GM12865 (cell line): ENCODE data around the gene COL27A1.

ENCODE experiments used
- DNase-seq: peaks from one replicate; pipeline ENCODE4 v3.0.0; 2010; ENCODE audit warnings: low read depth
- H3K4me3 ChIP-seq: 2 replicates; pipeline ENCODE4 v1.5.1; 2011; ENCODE audit warnings: mild to moderate bottlenecking, low read depth, low read length, control low read depth
- TF ChIP-seq, protein P1 (sequence below): IDR thresholded peaks from 2 replicates; pipeline ENCODE4 v1.5.1; 2011; ENCODE audit warnings: low read length, control low read depth, low read depth, inconsistent platforms; ENCODE audit not compliant: insufficient read depth; ENCODE audit errors: missing control alignments

The COL27A1 gene

DNA sequence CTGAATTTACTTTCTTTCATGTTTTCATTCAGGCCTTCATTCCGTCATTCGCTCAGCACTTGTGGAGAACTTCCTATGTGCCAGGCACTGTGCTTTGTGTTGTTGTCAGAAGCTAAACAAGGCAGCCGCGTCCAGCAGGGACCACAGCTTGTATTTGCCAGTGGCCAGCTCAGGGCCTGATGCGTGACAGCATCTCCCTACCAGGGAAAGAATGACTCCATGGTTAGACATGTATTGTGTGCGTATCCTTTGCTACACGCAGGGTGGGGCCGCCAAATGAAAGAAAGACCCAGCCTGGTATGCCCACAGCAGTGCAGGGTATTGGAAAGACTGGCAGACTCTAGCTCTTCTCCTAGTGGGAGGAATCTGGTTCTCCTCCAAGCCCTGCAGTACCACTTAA lies 4.7 kb upstream of the COL27A1 start:
- no peak for DNase-seq
- no peak overlapping the region for H3K4me3 ChIP-seq
- TF ChIP-seq, protein P1, sequence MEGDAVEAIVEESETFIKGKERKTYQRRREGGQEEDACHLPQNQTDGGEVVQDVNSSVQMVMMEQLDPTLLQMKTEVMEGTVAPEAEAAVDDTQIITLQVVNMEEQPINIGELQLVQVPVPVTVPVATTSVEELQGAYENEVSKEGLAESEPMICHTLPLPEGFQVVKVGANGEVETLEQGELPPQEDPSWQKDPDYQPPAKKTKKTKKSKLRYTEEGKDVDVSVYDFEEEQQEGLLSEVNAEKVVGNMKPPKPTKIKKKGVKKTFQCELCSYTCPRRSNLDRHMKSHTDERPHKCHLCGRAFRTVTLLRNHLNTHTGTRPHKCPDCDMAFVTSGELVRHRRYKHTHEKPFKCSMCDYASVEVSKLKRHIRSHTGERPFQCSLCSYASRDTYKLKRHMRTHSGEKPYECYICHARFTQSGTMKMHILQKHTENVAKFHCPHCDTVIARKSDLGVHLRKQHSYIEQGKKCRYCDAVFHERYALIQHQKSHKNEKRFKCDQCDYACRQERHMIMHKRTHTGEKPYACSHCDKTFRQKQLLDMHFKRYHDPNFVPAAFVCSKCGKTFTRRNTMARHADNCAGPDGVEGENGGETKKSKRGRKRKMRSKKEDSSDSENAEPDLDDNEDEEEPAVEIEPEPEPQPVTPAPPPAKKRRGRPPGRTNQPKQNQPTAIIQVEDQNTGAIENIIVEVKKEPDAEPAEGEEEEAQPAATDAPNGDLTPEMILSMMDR, result no peak

DNA sequence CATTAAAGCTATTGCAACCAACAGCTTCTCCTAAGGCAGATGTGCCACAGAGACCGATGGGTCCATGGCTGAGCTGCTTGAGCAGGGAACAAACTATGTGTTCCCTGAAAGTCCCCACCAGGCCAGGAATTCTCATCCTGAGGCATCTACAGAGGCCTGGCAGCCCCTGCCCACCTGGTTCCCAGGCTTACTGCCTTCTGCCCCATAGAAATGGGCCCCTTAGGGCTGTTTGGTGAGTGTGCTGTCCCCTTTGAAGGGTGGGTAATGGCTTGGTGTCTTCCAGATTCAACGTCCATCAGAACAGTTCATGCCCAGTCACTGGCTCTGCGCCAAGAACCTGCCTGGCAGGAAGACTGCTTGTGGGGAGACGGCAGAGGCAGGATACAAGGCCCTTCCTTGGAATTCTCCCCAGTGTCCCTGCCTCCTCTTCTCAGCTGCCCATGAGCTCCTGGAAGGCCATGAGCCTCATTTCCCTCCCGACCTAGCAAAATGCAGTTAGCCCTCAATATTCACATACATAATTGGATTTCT lies 3.8 kb upstream of the COL27A1 start:
- H3K4me3 ChIP-seq, result no peak overlapping the region
- no peak for DNase-seq
- TF ChIP-seq, protein P1, result no peak

DNA sequence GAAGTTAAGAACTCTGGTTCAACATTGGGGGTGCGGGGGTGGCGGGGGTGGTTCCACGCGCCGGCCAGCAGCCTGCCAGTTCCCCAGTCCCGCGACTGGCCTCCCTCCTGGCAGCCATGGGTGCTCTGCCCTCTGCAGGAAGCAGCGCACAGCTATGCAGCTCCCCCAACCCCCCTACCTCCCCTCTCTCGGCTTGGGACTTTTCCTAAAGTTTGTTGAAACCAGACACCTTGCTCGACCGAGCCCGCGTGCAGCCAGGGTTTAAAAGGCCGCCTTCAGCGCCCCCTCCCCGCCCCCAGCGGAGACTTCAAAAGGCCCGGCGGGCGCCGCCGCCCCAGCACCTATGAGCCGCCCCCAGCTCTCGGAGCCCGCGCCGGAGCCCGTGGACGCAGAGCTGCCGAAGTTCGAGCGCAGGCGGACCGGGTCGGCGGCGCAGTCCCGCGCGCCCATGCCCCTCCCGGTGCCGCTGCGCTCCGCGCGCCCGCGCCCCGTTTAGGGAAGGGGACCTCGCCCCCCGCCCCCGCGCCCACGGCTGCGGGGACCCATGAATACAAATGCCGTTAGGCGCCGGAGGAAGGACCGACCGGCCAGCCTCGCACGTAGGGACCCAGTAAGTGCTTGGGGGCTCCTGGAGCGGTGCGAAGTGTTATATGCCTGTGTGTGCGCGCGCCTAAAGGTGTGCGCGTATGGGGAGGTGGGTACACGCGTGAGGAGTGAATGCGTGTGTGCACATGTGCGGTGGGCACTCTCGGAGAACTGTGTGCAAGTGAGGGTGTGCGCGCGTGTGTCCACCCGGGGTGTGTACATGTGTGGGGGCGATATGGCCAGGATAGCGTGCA lies 1.4 kb upstream of the COL27A1 start:
- H3K4me3 ChIP-seq, result no peak overlapping the region
- TF ChIP-seq, protein P1, result no peak
- DNase-seq, result no peak

DNA sequence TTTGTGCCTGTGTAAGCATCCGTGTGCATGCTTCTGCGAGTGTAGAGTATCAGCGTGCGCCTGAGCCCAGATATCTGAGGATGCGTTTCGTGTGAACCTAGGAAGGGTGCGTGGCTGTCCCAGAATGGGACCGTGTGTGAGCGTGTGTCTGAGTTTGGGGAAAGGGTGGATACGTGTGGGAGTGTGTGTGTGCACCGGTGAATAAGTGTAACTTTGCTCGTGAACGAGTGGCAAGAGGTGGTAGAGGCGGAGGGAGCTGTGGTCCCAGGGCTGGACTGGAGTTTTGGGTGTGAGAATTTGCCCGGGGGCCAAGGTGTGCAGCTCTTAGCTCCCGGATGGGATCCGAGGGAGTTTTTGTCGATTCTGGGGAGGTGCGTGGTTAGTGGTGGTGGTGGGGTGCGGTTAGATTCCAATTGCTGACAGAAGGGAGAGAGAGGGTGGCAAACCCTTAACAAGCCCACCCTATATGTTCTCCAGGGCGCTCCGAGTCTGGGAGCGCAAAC lies 686 bp upstream of the COL27A1 start:
- no peak overlapping the region for H3K4me3 ChIP-seq
- TF ChIP-seq, protein P1, result no peak
- no peak for DNase-seq

DNA sequence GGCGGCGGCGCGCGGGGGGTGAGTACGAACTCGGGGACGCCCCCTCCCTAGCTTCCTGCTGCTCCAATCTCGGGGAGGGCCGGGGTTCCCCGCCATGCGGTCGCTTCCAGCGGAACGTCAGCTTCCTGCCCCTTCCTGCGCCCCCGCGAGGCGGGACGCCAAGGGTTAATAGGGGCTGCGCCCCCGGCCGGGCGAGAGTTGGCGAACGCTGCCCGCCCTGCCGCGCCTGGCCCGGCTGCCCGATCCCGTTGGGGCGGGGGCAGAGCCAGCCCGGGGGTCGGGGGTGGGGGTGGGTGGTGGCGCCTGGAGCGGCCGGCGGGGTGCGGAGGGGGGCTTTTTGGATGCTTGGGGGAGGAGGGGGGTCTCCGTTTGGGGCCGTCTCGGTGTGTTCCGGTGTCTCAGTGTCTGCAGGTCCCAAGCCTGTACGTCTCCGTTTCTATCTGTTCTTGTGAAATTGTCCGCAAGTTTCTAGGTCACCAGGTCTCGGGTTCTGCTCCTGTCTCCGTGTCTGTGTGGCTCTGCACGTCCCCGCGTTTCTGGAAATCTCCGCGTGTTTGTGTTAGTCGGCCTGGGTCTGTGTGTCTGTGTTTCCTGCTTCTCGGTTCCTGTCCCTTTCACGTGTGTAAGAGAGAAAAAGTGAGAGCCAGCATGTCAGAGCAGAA lies 789 bp downstream of the COL27A1 start:
- no peak overlapping the region for H3K4me3 ChIP-seq
- DNase-seq, result no peak
- TF ChIP-seq, protein P1, result no peak

DNA sequence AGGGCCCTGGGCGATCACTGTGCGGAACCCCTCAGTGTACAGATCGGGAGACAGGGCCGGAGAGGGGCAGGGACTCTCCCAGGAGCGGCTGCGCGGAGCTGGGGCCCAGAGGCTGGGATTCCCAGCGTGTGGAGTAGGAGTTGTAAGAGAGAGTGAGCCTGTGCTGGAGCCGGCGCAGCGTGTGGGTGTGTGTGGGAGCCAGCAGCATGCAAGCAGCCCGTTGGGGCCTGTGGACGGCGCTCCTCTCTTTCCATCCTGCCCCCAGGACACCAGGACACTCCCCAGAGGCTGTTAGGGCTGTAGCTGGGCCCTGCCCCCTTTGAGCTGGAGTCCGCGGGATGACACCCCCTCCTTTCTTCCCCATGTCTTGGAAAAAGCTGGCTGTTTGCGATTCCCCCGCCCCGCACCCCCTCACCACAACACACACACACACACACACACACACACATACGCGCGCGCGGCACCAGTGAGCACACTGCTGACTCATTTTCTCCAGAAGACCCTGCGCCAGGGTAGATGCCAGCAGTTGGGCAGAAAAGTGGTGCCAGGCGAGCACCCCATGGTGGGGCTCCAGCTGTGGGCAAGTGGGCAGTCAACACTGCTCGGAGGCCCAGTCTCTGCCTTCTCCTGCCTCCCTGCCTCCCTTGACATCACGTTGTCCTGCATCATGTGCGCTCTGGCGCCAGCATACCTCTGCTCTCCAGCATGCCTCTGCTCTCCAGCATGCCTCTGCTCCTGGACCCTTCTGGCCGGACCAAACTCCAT lies 1.5 kb downstream of the COL27A1 start:
- no peak overlapping the region for H3K4me3 ChIP-seq
- no peak for DNase-seq
- TF ChIP-seq, protein P1, result no peak
